ENCODE data around the gene ZSWIM3. TPM values are rescaled to one million over a fixed set of nuclear protein-coding genes. Genes with fewer than 3 reads are reported as not detected.

Gene ZSWIM3
- total RNA-seq, 6 experiments from 2014 or later = 1.7 to 2.7 (median 1.9) TPM

GRCh38 chr20:45823949-45824835, 33.2 kb upstream of the ZSWIM3 start:
- intact Hi-C loops (cut with DNase I) = loop anchor here in 1 of 2 donors (10.0 kb wide), 1 partner anchor 141 kb away; no protein-coding TSS in a partner anchor
- DNase-seq = peak in 2 of 3 donors; percentile 61 to 63
- no peak for TF ChIP-seq POLR2A (IDR thresholded peaks at IDR 0.05)
- TF ChIP-seq CTCF (IDR thresholded peaks at IDR 0.05) = peak; percentile 35 to 55 (median 39)
- no peak overlapping the region for H3K27ac ChIP-seq
- no peaks in the 10 kb centered on the region for H3K4me1 ChIP-seq
- peaks cover 0 to 16% of the 10 kb centered on the region in 2 donors for H3K27me3 ChIP-seq
- ATAC-seq = peak; percentile 81 to 90 (median 85)
- no peak overlapping the region for H3K4me3 ChIP-seq
- H3K9me3 ChIP-seq = no peaks in the 10 kb centered on the region
- WGBS (ENCODE audit: insufficient coverage, low coverage, low lambda C conversion rate, missing lambda C conversion rate) = 7% methylated on average over 12 of the region's 57 CpGs
- no peaks in the 10 kb centered on the region for H3K36me3 ChIP-seq

- TF ChIP-seq CTCF (IDR thresholded peaks at IDR 0.05) (no peak), POLR2A (IDR thresholded peaks at IDR 0.05) (no peak)
- intact Hi-C loops (cut with DNase I) = loop anchor here in 1 of 2 donors (10.0 kb wide), 1 partner anchor 138 kb away; no protein-coding TSS in a partner anchor
- WGBS (ENCODE audit: insufficient coverage, low coverage, low lambda C conversion rate, missing lambda C conversion rate) = 63% methylated on average over 2 of the region's 6 CpGs
- Histone ChIP-seq H3K4me3 (no peak overlapping the region), H3K4me1 (no peaks in the 10 kb centered on the region), H3K36me3 (no peaks in the 10 kb centered on the region), H3K9me3 (no peaks in the 10 kb centered on the region), H3K27ac (no peak overlapping the region), H3K27me3 (peaks cover 0 to 16% of the 10 kb centered on the region in 2 donors)
- DNase-seq (no peak), ATAC-seq (no peak)
These were observed 30.9 kb upstream of the ZSWIM3 start for GRCh38 chr20:45826381-45827019.

GRCh38 chr20:45827030-45827652, 30.3 kb upstream of the ZSWIM3 start, which contains the start of gene TNNC2:
Gene TNNC2 (minus strand): TSS chr20:45827312. CDS start chr20:45827248, 64 bp downstream.
- TF ChIP-seq CTCF (IDR thresholded peaks at IDR 0.05) (no peak), POLR2A (IDR thresholded peaks at IDR 0.05) (no peak)
- ATAC-seq = no peak
- H3K4me3 ChIP-seq = no peak within 1 kb of the TSS
- no peaks in the 10 kb centered on the region for H3K36me3 ChIP-seq
- no peaks in the 10 kb centered on the region for H3K9me3 ChIP-seq
- WGBS (ENCODE audit: insufficient coverage, low coverage, low lambda C conversion rate, missing lambda C conversion rate) = 86% methylated on average over 2 of the region's 8 CpGs
- DNase-seq = no peak
- peaks cover 0 to 11% of the 10 kb centered on the region in 2 donors for H3K27me3 ChIP-seq
- intact Hi-C loops (cut with DNase I) = loop anchor here in 1 of 2 donors (10.0 kb wide), 1 partner anchor 138 kb away; no protein-coding TSS in a partner anchor
- H3K27ac ChIP-seq = no peak within 1 kb of the TSS
- no peaks in the 10 kb centered on the region for H3K4me1 ChIP-seq

GRCh38 chr20:45827712-45828111, 29.7 kb upstream of the ZSWIM3 start:
- H3K27ac ChIP-seq = no peak overlapping the region
- no peak overlapping the region for H3K4me3 ChIP-seq
- 40% methylated on average over 2 of the region's 6 CpGs for WGBS (ENCODE audit: insufficient coverage, low coverage, low lambda C conversion rate, missing lambda C conversion rate)
- H3K9me3 ChIP-seq = no peaks in the 10 kb centered on the region
- ATAC-seq (no peak), DNase-seq (no peak)
- intact Hi-C loops (cut with DNase I) = loop anchor here in 1 of 2 donors (10.0 kb wide), 1 partner anchor 137 kb away; no protein-coding TSS in a partner anchor
- H3K36me3 ChIP-seq = no peaks in the 10 kb centered on the region
- no peak for TF ChIP-seq POLR2A (IDR thresholded peaks at IDR 0.05)
- TF ChIP-seq CTCF (IDR thresholded peaks at IDR 0.05) = no peak
- H3K27me3 ChIP-seq = peaks cover 0 to 8% of the 10 kb centered on the region in 2 donors
- no peaks in the 10 kb centered on the region for H3K4me1 ChIP-seq

Data from right lobe of liver (tissue), 6 donors.